ENCODE data around the gene CBLB. TPM values are rescaled to one million over a fixed set of nuclear protein-coding genes. Genes with fewer than 3 reads are reported as not detected.

The CBLB gene
- total and polyA plus RNA-seq, 12 donors = 20.4 to 58.9 (median 33.5) TPM

DNA sequence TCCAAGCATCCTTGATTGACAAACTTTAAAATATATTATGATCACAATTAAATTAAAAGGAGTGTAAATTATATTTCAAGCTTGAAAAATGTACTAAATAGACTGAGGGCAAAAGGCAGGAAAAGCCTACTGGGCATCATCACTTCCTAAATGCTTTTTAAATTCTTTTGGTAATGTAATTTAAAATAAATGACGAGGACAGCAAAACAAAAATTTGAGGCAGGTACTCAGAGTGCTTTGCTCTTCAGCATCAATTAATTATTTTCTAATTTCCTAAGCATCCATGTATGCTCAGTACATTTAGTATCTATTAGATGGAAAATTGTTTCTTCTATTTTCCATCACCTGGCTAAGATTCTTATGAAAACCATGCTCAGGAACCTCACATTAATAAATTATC lies 5.2 kb downstream of the CBLB start:
- H3K9me3 ChIP-seq (replicated peaks in 1 of 3) = no peaks in the 10 kb centered on the region
- peak overlapping the region in 1 of 5 donors; percentile 1 for H3K27ac ChIP-seq
- WGBS, 4 donors = 83 to 92% (median 87%) methylated on average over 1 of the region's 1 CpG
- H3K4me3 ChIP-seq = no peak overlapping the region
- intact Hi-C loops (cut with DNase I) = loop anchor here in 1 of 2 donors (10.0 kb wide), 1 partner anchor 141 kb away; no protein-coding TSS in a partner anchor
- no peak for TF ChIP-seq POLR2A (IDR thresholded peaks at IDR 0.05)
- TF ChIP-seq, protein P1, sequence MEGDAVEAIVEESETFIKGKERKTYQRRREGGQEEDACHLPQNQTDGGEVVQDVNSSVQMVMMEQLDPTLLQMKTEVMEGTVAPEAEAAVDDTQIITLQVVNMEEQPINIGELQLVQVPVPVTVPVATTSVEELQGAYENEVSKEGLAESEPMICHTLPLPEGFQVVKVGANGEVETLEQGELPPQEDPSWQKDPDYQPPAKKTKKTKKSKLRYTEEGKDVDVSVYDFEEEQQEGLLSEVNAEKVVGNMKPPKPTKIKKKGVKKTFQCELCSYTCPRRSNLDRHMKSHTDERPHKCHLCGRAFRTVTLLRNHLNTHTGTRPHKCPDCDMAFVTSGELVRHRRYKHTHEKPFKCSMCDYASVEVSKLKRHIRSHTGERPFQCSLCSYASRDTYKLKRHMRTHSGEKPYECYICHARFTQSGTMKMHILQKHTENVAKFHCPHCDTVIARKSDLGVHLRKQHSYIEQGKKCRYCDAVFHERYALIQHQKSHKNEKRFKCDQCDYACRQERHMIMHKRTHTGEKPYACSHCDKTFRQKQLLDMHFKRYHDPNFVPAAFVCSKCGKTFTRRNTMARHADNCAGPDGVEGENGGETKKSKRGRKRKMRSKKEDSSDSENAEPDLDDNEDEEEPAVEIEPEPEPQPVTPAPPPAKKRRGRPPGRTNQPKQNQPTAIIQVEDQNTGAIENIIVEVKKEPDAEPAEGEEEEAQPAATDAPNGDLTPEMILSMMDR (IDR thresholded peaks at IDR 0.05) = no peak
- DNase-seq = no peak
- H3K27me3 ChIP-seq = no peaks in the 10 kb centered on the region
- H3K36me3 ChIP-seq (replicated peaks in 1 of 2) = no peaks in the 10 kb centered on the region
- H3K4me1 ChIP-seq (replicated peaks in 1 of 2) = peaks cover 19 to 71% of the 10 kb centered on the region in 2 donors

GRCh38 chr3:105862217-105862616 lies 6.6 kb downstream of the CBLB start:
- no peak for DNase-seq
- no peak overlapping the region for H3K27ac ChIP-seq
- H3K4me3 ChIP-seq = no peak overlapping the region
- intact Hi-C loops (cut with DNase I) = loop anchor here in 1 of 2 donors (10.0 kb wide), 1 partner anchor 143 kb away; no protein-coding TSS in a partner anchor
- no peaks in the 10 kb centered on the region for H3K9me3 ChIP-seq (replicated peaks in 1 of 3)
- no peaks in the 10 kb centered on the region for H3K27me3 ChIP-seq
- 72 to 88% (median 78%) methylated on average over 3 of the region's 3 CpGs for WGBS, 4 donors
- peaks cover 19 to 69% of the 10 kb centered on the region in 2 donors for H3K4me1 ChIP-seq (replicated peaks in 1 of 2)
- TF ChIP-seq POLR2A (IDR thresholded peaks at IDR 0.05) = no peak
- TF ChIP-seq, protein P1 (IDR thresholded peaks at IDR 0.05) = no peak
- peaks cover 0 to 3% of the 10 kb centered on the region in 2 donors for H3K36me3 ChIP-seq (replicated peaks in 1 of 2)

GRCh38 chr3:105860641-105861040 lies 8.2 kb downstream of the CBLB start:
- intact Hi-C loops (cut with DNase I) = loop anchor here in 1 of 2 donors (10.0 kb wide), 1 partner anchor 144 kb away; no protein-coding TSS in a partner anchor
- H3K27ac ChIP-seq = peak overlapping the region in 1 of 5 donors; percentile 17
- no peak for TF ChIP-seq POLR2A (IDR thresholded peaks at IDR 0.05)
- TF ChIP-seq, protein P1 (IDR thresholded peaks at IDR 0.05) = no peak
- H3K4me1 ChIP-seq (replicated peaks in 1 of 2) = peaks cover 5 to 53% of the 10 kb centered on the region in 2 donors
- H3K27me3 ChIP-seq = no peaks in the 10 kb centered on the region
- H3K9me3 ChIP-seq (replicated peaks in 1 of 3) = no peaks in the 10 kb centered on the region
- DNase-seq = no peak
- WGBS, 4 donors = 61 to 73% (median 68%) methylated on average over 1 of the region's 1 CpG
- peaks cover 0 to 3% of the 10 kb centered on the region in 2 donors for H3K36me3 ChIP-seq (replicated peaks in 1 of 2)
- H3K4me3 ChIP-seq = no peak overlapping the region

- no peak for TF ChIP-seq POLR2A (IDR thresholded peaks at IDR 0.05)
- TF ChIP-seq, protein P1 (IDR thresholded peaks at IDR 0.05) = no peak
- Histone ChIP-seq H3K4me1 (replicated peaks in 1 of 2) (peaks cover 3 to 27% of the 10 kb centered on the region in 2 donors), H3K27me3 (no peaks in the 10 kb centered on the region), H3K36me3 (replicated peaks in 1 of 2) (peaks cover 0 to 8% of the 10 kb centered on the region in 2 donors), H3K9me3 (replicated peaks in 1 of 3) (no peaks in the 10 kb centered on the region), H3K27ac (no peak overlapping the region), H3K4me3 (no peak overlapping the region)
- intact Hi-C loops (cut with DNase I) = no loop called here
- WGBS, 4 donors = 90 to 98% (median 91%) methylated on average over 3 of the region's 3 CpGs
- DNase-seq = no peak
Measured at GRCh38 chr3:105858017-105858416, 10.8 kb downstream of the CBLB start.

Measured in adrenal gland (tissue), 12 donors.